Measurements from ENCODE around the gene KRTAP3-2.
A peak's percentile ranks its signal among the peaks of the same experiment; 100 is the strongest.

KRTAP3-2 gene

GRCh38 chr17:41016578-41017215 lies 17.0 kb upstream of the KRTAP3-2 start:
- no peak for TF ChIP-seq CTCF (conservative IDR thresholded peaks at IDR 0.05; ENCODE audit: control insufficient read depth, insufficient read depth, low read depth, low read length)
- no peak overlapping the region for H3K4me3 ChIP-seq (ENCODE audit: control insufficient read depth, low read depth, low read length)
- DNase-seq (ENCODE audit: low read depth), result no peak

GRCh38 chr17:41015454-41015853 lies 15.7 kb upstream of the KRTAP3-2 start:
- no peak for TF ChIP-seq CTCF (conservative IDR thresholded peaks at IDR 0.05; ENCODE audit: control insufficient read depth, insufficient read depth, low read depth, low read length)
- DNase-seq (ENCODE audit: low read depth), result no peak

GRCh38 chr17:41013606-41014005 lies 13.9 kb upstream of the KRTAP3-2 start:
- TF ChIP-seq CTCF (conservative IDR thresholded peaks at IDR 0.05; ENCODE audit: control insufficient read depth, insufficient read depth, low read depth, low read length), result no peak
- no peak overlapping the region for H3K4me3 ChIP-seq (ENCODE audit: control insufficient read depth, low read depth, low read length)
- peak; percentile 35 for DNase-seq (ENCODE audit: low read depth)

More at GRCh38 chr17:41015454-41015853, 15.7 kb upstream of the KRTAP3-2 start:
- no peak overlapping the region for H3K4me3 ChIP-seq (ENCODE audit: control insufficient read depth, low read depth, low read length)

- DNase-seq (ENCODE audit: low read depth), result peak; percentile 41
- no peak for TF ChIP-seq CTCF (conservative IDR thresholded peaks at IDR 0.05; ENCODE audit: control insufficient read depth, insufficient read depth, low read depth, low read length)
- H3K4me3 ChIP-seq (ENCODE audit: control insufficient read depth, low read depth, low read length), result no peak overlapping the region
Observed at GRCh38 chr17:41013181-41013580, 13.5 kb upstream of the KRTAP3-2 start.

- no peak for TF ChIP-seq CTCF (conservative IDR thresholded peaks at IDR 0.05; ENCODE audit: control insufficient read depth, insufficient read depth, low read depth, low read length)
- no peak overlapping the region for H3K4me3 ChIP-seq (ENCODE audit: control insufficient read depth, low read depth, low read length)
- no peak for DNase-seq (ENCODE audit: low read depth)
Observed at GRCh38 chr17:41012326-41013120, 12.8 kb upstream of the KRTAP3-2 start.

- no peak for DNase-seq (ENCODE audit: low read depth)
- no peak overlapping the region for H3K4me3 ChIP-seq (ENCODE audit: control insufficient read depth, low read depth, low read length)
- no peak for TF ChIP-seq CTCF (conservative IDR thresholded peaks at IDR 0.05; ENCODE audit: control insufficient read depth, insufficient read depth, low read depth, low read length)
Observed at GRCh38 chr17:41010441-41010840, 10.7 kb upstream of the KRTAP3-2 start.

All from fibroblast of mammary gland (primary cell).